Hepatocyte (in vitro differentiated cells): Measurements from ENCODE around the gene VSIG8.
"Not testable (repeated sequence)": the region's sequence is repeated elsewhere in the genome, so short reads cannot be mapped to it uniquely, and the experiment has no call there.

Experiments used
- CTCF ChIP-seq: fragments of 200-600 bp; sonication (generic); IDR thresholded peaks from 2 replicates; pipeline ENCODE4 v1.5.1; 2016; ENCODE audit warnings: antibody characterized with exemption, mild to moderate bottlenecking; ENCODE audit not compliant: poor library complexity
- EZH2 ChIP-seq: fragments of 200-600 bp; sonication (generic); IDR thresholded peaks from 2 replicates; pipeline ENCODE4 v1.6.1; 2016; ENCODE audit warnings: antibody characterized with exemption, mild to moderate bottlenecking, borderline replicate concordance
- EZH2phosphoT487 ChIP-seq: fragments of 200-600 bp; sonication (generic); IDR thresholded peaks from one replicate; pipeline ENCODE4 v1.6.1; 2018; ENCODE audit warnings: antibody characterized with exemption, mild to moderate bottlenecking, low read depth, moderate library complexity; ENCODE audit not compliant: unreplicated experiment, severe bottlenecking

GRCh38 chr1:159904036-159904435 is 41.6 kb upstream of the VSIG8 start:
- not testable (repeated sequence) for TF ChIP-seq CTCF, EZH2phosphoT487, EZH2
